Sciatic nerve (tissue), 2 donors: ENCODE data around the gene NIPSNAP2. TPM values are rescaled to one million over a fixed set of nuclear protein-coding genes. Genes with fewer than 3 reads are reported as not detected.
"Not testable (repeated sequence)": the region's sequence is repeated elsewhere in the genome, so short reads cannot be mapped to it uniquely, and the experiment has no call there.

ENCODE experiments used
- ATAC-seq: fragments of 200-7000 bp; cut with Tn5 transposase; one replicate; pipeline ENCODE4 v1.9.1; 2020; ENCODE audit warnings: mild to moderate bottlenecking, moderate library complexity
- DNase-seq: peaks from one replicate; pipeline ENCODE4 v3.0.0-alpha.2; 2020; ENCODE audit warnings: low spot score
- intact Hi-C: fragments of 100-400 bp; cut with DNase I; formaldehyde crosslinking; loops from one replicate; pipeline ENCODE4 v1.14.2; 2022
- total RNA-seq: library from RNA; stranded (reverse); fragmentation: NEBNext Ultra II Directional; extraction: Animal tissue kit (Norgen Biotek cat#: 25700); gene quantifications from one replicate; pipeline ENCODE4 v1.2.1, GENCODE V29; 2021
- donor health status: DM: no; HTN: no; CAD: no.
- donor health status: DM: no; HTN: no; CAD: no.

NIPSNAP2 gene
- total RNA-seq: 47.4 TPM

DNA sequence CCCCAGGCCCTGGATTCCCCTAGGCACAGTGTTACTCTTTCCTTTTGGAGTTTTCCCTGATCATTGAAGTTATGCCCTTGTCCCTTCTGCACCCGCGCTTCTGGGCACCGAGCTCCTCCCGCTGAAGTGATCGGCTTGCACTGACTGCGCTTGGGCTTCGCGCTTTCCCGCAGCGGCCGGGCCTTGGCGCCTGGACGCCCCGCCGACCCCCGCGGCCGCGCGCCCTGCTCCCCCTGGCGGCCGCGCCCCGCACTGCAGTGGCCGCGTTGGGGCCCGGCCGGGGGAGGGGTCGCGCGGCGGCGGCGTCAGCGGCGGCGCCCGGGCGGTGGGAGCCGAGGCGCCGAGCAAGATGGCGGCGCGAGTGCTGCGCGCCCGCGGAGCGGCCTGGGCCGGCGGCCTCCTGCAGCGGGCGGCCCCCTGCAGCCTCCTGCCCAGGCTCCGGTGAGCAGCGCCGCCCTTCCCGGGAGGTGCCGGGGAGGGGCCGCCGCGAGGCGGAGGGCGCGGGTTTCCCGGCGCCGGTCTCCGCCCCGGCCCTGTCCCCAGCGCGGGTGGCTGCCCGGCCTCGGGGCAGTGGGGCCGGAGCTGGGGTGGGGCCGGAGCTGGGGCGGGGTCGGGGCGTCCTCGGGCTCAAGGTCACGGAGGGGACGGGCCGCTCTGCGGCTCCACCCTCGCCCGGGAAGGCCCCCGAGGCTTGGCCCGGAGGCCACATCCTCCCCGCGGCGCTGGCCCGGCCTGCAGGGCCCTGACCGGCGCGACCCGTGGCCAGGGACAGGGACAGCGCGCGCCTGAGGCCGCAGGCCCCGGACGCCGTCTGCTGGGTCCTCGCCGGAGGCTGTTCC, at the start of gene NIPSNAP2:
TSS of gene NIPSNAP2 (plus strand) at position 325 of the 839 bp plus-strand sequence. CDS start at position 350, 25 bp downstream.
- intact Hi-C loops: no loop called here
- peak; percentile 81 for DNase-seq
- peak; percentile 90 for ATAC-seq

DNA sequence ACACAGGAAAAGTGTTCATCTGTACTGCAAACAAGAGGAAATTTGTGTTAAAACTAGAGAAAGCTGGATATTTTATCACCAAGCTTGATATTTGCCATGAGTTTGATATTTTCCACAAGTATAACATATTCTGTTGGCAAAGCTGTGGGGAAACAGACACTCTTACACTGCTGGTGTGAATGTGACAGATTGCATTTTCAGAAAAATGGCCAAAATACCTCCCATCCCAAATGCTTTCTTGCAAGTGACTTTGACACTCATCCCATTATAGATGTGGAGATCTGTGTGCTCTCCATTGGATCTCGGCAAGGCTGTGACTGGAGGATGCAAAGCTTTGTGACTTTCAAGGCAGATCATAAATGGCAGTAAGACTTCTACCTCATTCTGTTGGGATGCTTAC, 46.6 kb upstream of the NIPSNAP2 start:
- intact Hi-C loops: no loop called here
- DNase-seq (no peak), ATAC-seq (no peak)

DNA sequence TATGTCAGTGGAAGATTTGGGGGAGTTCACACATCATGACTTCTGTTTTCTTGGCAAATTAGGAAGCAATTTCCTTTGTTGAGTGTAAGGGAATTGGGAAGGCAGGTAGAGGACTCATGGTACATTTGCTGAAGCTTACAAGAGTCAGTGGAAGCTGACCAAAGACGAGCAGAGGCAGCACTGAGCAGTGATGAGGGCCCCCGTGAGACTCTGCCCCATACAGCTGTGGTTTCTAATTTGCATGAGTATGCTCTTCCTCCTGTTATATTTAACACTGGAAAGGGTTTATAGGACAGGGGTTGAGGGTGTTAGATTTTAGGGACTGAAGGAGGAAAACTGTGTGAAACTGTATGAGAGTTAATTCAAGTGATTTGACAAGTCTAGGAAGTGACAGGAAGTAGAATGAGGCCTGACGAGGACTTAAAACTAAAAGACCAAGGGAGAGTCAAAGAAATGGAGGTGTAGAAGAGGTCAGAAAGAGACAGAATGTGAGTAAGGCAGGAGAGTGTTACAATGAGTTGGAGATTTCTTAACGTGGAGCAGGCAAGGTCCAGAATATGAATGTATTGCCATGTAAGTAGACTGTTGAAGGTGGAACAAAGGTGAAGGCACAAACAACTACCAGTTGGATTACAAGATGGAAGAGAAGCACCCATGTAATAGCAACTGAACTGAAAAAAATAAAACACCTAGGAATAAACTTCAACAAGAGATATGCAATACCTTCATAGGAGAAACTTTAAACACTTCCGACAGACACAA, 36.2 kb upstream of the NIPSNAP2 start:
- intact Hi-C loops: no loop called here
- no peak for ATAC-seq
- no peak for DNase-seq

DNA sequence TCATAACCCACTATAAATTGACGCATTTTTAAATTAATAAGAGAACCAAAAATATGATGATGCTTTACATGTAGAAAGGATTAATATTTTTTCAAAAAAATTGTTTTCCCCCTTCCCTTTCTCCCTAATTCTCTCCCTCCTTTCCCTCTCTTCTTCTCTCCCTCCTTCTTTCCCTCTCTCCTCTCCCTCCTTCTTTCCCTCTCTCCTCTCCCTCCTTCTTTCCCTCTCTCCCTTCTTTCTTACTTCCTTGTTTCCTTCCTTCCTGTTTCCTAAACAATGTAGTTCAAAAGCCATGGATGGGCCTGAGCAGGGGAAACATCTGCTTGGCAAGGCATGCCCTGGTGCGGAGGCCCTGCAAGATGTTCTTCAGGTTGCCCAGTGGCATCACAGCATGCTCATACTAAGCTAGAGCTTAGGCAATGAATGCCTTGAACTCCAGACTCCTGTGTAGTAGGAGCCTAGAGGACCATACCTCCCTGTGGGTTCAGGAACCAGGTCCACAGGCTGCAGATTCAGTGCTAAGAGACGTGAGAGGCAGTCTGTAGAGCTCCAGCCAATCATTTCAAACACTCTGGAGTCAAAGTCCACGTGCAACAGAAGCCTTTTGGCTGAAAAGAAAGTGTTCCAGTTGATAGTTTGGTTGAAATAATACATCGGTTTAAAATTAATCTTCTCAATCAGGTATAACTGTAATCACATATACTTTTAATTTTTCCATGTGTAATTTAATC, 32.8 kb upstream of the NIPSNAP2 start:
- DNase-seq (no peak), ATAC-seq (no peak)
- intact Hi-C loops: no loop called here

DNA sequence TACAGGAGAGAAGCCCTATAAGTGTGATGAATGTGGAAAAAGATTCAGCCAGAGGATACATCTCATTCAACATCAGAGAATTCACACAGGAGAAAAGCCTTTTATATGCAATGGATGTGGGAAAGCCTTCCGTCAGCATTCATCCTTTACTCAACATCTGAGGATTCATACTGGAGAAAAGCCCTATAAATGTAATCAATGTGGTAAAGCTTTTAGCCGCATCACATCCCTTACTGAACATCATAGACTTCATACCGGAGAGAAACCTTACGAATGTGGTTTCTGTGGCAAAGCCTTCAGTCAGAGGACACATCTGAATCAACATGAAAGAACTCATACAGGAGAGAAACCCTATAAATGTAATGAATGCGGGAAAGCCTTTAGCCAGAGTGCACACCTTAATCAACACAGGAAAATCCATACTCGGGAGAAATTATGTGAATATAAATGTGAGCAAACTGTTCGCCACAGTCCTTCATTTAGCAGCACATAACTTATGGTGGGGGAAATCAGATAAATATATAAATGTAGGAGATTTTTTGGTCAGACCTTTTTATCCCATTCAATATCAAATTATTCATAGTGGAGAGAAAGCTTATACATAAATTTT, 24.8 kb upstream of the NIPSNAP2 start:
- intact Hi-C loops: no loop called here
- ATAC-seq: no peak
- DNase-seq: no peak

DNA sequence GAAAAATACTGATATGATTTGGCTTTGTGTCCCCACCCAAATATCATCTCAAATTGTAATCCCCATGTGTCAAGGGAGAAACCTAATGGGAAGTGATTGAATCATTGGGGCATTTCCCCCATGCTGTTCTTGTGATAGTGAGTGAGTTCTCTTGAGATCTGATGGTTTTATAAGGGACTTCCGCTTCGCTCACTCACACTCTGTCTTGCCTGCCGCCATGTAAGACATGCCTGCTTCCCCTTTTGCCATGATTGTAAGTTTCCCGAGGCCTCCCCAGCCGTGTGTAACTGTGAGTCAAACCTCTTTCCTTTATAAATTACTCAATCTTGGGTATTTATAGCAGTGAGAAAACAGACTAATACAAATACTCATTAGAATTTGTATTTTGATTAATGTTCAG, 17.8 kb upstream of the NIPSNAP2 start:
- ATAC-seq (no peak), DNase-seq (no peak)
- intact Hi-C loops: no loop called here

DNA sequence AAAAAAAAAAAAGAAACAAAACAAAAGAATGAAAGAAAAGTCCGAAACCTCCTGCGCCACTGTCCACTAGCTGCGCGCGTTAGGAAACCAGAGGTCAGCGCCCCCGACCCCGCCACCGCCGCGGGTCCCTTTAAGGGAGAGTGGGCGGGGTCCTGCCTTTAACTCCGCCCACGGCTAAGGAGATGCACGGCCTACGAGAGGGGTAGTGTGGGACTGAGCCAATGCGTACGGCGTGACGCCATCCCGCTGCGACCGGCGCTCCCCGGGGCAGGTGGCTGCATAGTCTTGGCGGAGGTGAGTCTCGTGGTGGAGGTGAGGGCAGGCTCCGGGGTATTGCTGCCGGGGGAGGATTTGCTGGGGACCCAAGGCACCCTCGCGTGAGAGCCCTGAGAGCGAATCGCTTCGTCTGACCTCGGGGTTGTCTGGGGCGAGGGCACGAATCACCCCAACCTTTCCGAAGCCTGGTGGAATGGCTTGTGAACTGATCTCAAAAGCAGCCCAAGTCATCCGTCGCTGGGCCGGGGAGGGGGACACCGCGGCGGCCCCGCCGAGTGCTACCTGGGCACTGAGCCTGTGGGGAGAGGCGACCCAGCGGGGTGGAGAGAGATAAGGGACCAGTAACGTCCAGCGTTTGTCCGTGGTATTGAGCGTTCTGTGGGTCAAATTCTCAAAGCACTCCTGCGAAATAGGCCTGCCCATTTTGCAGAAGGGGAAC, 12.6 kb upstream of the NIPSNAP2 start, which contains the start of gene MRPS17:
TSS of gene MRPS17 (plus strand) at position 241 of the 715 bp plus-strand sequence. CDS start 1,319 bp downstream, outside the sequence.
- DNase-seq: peak; percentile 93
- ATAC-seq: peak; percentile 100
- intact Hi-C loops: no loop called here

DNA sequence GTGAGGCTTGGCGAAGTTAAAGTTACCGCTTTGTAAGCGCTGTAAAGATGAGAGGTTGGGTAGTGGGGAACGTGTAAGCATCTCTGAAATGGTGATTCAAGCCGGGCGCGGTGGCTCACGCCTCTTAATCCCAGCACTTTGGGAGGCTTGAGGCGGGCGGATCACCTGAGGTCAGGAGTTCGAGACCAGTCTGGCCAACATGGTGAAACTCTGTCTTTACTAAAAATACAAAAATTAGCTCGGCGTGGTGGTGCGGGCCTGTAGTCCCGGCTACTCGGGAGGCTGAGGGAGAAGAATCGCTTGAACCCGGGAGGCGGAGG, 12.1 kb upstream of the NIPSNAP2 start:
- intact Hi-C loops, DNase-seq, ATAC-seq: not testable (repeated sequence)

DNA sequence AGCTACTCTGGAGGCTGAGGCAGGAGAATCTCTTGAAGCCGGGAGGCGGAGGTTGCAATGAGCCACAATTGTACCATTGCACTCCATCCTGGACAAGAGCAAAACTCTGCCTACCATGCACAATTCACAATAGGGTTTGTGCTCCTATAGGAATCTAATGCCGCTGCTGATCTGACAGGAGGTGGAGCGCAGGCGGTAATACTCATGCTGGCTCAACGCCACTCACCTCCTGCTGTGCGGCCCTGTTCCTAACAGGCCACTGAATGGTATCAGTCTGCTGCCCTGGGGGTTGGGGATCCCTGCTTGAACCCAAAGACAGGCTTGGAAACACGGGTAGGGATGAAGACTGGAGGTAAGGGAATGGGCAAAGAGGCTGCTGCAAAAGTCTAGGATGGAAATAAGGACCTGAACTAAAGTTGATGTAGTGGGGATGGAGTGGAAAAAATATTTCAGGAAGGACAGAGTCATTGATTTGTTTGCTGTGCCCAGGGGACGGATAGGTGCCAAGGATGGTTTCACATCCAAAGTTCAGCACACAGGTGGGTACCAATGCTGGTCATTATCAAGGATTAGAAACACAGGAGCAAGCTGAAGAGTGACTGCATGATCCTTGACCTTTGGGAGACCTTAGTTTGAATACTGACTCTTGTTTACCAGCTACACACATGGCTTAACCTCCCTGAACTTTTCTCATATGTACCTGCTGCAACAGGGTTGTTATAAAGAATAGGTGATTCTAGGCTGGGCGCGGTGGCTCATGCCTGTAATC, 10.5 kb upstream of the NIPSNAP2 start:
- DNase-seq: no peak
- intact Hi-C loops: no loop called here
- no peak for ATAC-seq

DNA sequence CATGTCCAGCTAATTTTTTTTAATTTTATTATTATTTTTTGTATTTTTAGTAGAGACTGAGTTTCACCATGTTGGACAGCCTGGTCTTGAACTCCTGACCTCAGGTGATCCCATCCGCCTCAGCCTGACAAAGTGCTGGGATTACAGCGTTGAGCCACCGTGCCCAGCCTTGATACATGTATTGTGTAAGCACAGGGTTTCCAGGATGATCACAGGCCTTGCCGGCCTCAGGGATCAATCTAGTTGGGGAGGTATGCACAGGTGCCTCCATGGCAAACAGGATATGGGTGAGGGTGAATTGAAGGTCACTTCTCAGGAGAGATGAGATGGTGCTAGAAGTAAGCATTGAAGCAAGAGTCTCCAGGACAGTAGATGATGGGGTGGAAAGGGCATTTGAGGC, 7.2 kb upstream of the NIPSNAP2 start:
- DNase-seq (no peak), ATAC-seq (no peak)
- intact Hi-C loops: no loop called here

DNA sequence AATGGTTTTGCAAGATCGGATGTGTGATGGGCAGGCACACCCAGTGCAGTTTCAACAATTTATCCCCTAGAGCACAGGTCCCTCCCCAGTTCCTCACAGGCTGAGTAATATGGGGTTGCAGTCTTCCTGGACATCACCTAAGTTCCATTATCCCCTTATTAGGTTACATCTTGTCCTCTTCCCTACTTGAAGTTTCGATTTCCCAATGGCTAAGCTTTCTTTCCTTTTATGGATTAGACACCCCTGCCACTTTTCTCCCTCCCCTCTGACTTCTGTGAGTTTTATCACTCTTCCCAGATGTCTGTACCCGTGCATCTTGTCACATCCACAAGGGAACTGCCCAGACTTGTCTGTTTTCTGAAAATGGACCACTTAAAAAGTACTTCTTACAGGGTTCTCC, 2.4 kb upstream of the NIPSNAP2 start:
- intact Hi-C loops: no loop called here
- DNase-seq (no peak), ATAC-seq (no peak)

DNA sequence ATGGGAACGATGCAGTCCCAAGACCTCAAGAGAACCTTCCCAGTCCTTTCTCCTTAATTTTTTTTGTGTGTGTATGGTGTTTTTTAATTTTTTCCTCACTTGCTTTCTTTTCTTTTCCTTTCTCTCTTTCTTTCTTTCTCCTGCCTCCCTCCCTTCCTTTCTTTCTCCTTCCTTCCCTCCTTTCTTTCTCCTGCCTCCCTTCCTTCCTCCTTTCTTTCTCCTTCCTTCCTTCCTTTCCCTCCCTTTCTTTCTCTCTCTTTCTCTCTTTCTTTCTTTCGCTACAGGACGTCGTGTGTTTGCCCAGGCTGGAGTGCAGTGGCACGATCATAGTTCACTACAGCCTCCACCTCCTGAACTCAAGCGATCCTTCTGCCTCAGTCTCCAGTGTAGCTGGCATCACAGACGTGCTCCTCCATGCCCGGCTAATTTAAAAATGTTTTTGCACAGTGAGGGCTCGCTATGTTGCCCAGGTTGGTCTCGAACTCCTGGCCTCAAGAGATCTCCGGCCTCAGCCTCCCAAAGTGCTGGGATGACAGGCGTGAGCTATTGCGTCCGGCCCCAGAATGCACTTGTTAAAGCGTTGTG, 709 bp upstream of the NIPSNAP2 start:
- DNase-seq (no peak), ATAC-seq (peak; percentile 3)
- intact Hi-C loops: no loop called here

DNA sequence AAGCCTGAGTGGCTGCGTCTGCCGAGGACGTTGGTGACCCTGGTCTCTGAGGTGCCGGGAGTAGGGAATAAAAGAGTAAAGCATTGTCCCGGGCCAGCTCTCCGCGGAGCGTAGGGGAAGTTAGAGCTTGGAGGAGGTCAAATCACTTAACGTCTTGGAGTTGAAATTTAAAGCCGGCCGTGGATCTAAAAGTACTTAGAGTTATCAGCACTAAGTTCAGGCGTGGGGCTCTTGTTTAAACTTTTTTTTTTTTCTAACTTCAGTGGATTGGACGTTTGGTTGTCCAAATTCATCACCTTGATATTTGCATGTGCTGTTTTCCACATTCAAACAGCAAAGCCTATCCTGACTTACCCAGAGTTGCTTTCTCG, 700 bp downstream of the NIPSNAP2 start:
- intact Hi-C loops: no loop called here
- DNase-seq: no peak
- ATAC-seq: no peak

DNA sequence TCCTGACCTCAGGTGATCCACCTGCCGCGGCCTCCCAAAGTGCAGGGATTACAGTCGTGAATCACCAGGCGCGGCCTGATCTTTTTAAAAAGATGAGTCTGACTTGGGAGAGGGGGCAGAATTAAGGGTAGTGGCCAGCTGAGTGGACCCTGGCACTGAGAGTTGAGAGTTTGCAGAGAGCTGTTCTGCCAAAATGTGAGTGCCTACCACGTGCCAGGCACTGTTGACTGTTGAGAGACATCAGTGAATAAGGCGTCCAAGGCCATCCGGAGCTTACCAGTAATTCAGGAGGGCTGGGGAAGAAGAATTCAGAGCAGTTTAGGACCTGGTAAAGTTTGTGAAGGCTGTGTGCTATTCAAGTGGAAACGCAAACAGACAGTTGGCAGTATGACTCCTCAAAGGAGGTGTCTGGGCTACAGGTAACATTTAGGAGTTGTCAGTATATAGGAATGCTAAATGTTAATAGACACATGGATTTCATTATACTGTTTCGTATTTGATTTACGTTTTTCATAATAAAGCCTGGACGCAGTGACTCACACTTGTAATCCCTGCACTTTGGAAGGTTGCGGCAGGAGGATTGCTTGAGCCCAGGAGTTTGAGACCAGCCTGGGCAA, 1.5 kb downstream of the NIPSNAP2 start:
- ATAC-seq: no peak
- no peak for DNase-seq
- intact Hi-C loops: no loop called here

DNA sequence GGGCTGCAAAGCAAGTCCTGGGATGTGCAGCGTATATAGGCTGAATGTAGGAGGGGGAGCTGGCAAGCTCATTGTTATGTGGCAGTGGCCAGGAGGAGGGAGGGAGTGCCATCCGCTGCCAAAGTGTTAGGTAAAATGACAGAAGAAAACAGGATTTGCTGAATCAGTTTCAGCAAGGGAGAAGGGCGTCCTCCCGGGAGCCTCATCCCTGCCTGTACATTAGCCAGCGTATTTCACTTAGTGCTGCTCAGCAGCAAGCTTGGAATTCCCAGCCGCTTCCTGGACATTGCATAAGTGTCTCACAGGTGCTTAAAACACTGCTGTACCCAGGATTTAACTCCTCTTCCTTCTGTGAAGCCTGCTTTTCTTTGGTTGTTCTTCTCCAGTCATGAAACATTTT, 2.5 kb downstream of the NIPSNAP2 start:
- ATAC-seq (no peak), DNase-seq (no peak)
- intact Hi-C loops: no loop called here

DNA sequence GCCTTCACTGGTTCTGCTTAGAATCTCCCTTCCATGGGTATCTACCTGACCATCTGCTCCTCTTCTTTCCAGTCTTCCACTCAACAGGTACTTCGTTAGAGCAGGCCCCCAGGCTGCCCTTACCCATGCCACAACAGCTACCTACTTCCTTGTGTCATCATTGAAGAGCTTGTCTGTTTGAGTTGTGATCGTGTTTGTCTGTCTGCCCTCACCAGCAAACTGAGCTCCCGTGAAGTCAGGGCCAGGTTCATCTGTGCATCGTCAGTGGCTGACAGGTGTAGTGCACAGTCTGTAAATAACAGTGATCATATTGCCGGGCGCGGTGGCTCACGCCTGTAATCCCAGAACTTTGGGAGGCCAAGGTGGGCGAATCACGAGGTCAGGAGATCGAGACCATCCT, 5.0 kb downstream of the NIPSNAP2 start:
- intact Hi-C loops: no loop called here
- DNase-seq (no peak), ATAC-seq (no peak)

DNA sequence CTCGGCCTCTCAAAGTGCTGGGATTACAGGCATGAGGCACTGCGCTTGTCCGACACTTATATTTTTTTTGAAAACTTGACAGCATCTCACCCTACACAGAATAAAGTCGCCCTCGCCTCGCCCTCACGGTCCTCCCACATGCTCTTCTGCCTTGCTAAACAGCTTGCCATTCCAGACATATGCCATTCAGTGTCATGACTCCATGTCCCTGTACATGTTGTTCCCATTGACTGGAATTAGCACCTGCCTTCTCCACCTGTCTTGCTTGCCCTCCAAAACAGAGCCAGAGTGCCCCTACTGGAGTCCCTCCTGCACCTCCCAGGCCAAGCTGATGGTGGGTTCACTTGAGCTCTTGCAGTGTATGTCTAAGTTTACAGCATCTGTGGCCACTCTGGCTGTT, 6.2 kb downstream of the NIPSNAP2 start:
- ATAC-seq (no peak), DNase-seq (no peak)
- intact Hi-C loops: no loop called here
